ENCODE data around the gene ANO6.

ANO6 gene

GRCh38 chr12:45217846-45218245 lies 2.0 kb downstream of the ANO6 start:
- H3K27me3 ChIP-seq (replicated peaks; ENCODE audit: control insufficient read depth, insufficient read depth, low read length): no peaks in the 10 kb centered on the region
- no peaks in the 10 kb centered on the region for H3K36me3 ChIP-seq (ENCODE audit: control insufficient read depth, insufficient read depth, low read length)
- H3K4me3 ChIP-seq (replicated peaks; ENCODE audit: low read depth, low read length): peak overlapping the region; percentile 76
- TF ChIP-seq CTCF (IDR thresholded peaks at IDR 0.05; ENCODE audit: insufficient read depth, low read length, poor library complexity, severe bottlenecking): no peak
- DNase-seq (ENCODE audit: extremely low read depth, insufficient read length): no peak

GRCh38 chr12:45219621-45220020 lies 3.7 kb downstream of the ANO6 start:
- no peak for DNase-seq (ENCODE audit: extremely low read depth, insufficient read length)
- Histone ChIP-seq H3K4me3 (replicated peaks; ENCODE audit: low read depth, low read length) (no peak overlapping the region), H3K27me3 (replicated peaks; ENCODE audit: control insufficient read depth, insufficient read depth, low read length) (no peaks in the 10 kb centered on the region), H3K36me3 (ENCODE audit: control insufficient read depth, insufficient read depth, low read length) (no peaks in the 10 kb centered on the region)
- no peak for TF ChIP-seq CTCF (IDR thresholded peaks at IDR 0.05; ENCODE audit: insufficient read depth, low read length, poor library complexity, severe bottlenecking)

- Histone ChIP-seq H3K27me3 (replicated peaks; ENCODE audit: control insufficient read depth, insufficient read depth, low read length) (no peaks in the 10 kb centered on the region), H3K4me3 (replicated peaks; ENCODE audit: low read depth, low read length) (no peak overlapping the region), H3K36me3 (ENCODE audit: control insufficient read depth, insufficient read depth, low read length) (no peaks in the 10 kb centered on the region)
- no peak for TF ChIP-seq CTCF (IDR thresholded peaks at IDR 0.05; ENCODE audit: insufficient read depth, low read length, poor library complexity, severe bottlenecking)
- DNase-seq (ENCODE audit: extremely low read depth, insufficient read length): no peak
Observed at GRCh38 chr12:45220363-45220931, 4.6 kb downstream of the ANO6 start.

- Histone ChIP-seq H3K4me3 (replicated peaks; ENCODE audit: low read depth, low read length) (no peak overlapping the region), H3K27me3 (replicated peaks; ENCODE audit: control insufficient read depth, insufficient read depth, low read length) (no peaks in the 10 kb centered on the region), H3K36me3 (ENCODE audit: control insufficient read depth, insufficient read depth, low read length) (no peaks in the 10 kb centered on the region)
- no peak for DNase-seq (ENCODE audit: extremely low read depth, insufficient read length)
- no peak for TF ChIP-seq CTCF (IDR thresholded peaks at IDR 0.05; ENCODE audit: insufficient read depth, low read length, poor library complexity, severe bottlenecking)
Observed at GRCh38 chr12:45220969-45221368, 5.1 kb downstream of the ANO6 start.

GRCh38 chr12:45223868-45224267 lies 8.0 kb downstream of the ANO6 start:
- H3K27me3 ChIP-seq (replicated peaks; ENCODE audit: control insufficient read depth, insufficient read depth, low read length): no peaks in the 10 kb centered on the region
- DNase-seq (ENCODE audit: extremely low read depth, insufficient read length): no peak
- no peak for TF ChIP-seq CTCF (IDR thresholded peaks at IDR 0.05; ENCODE audit: insufficient read depth, low read length, poor library complexity, severe bottlenecking)
- peak overlapping the region; percentile 22; the same call in 1 of the 2 replicates for H3K4me3 ChIP-seq (replicated peaks; ENCODE audit: low read depth, low read length)
- no peaks in the 10 kb centered on the region for H3K36me3 ChIP-seq (ENCODE audit: control insufficient read depth, insufficient read depth, low read length)

- Histone ChIP-seq H3K27me3 (replicated peaks; ENCODE audit: control insufficient read depth, insufficient read depth, low read length) (no peaks in the 10 kb centered on the region), H3K4me3 (replicated peaks; ENCODE audit: low read depth, low read length) (peak overlapping the region; percentile 22; the same call in 1 of the 2 replicates), H3K36me3 (ENCODE audit: control insufficient read depth, insufficient read depth, low read length) (no peaks in the 10 kb centered on the region)
- no peak for DNase-seq (ENCODE audit: extremely low read depth, insufficient read length)
- TF ChIP-seq CTCF (IDR thresholded peaks at IDR 0.05; ENCODE audit: insufficient read depth, low read length, poor library complexity, severe bottlenecking): no peak
Observed at GRCh38 chr12:45224311-45224710, 8.4 kb downstream of the ANO6 start.
